Spleen (tissue), 7 donors: Measurements from ENCODE around the gene PKP4.

Experiments
- POLR2A ChIP-seq, 3 donors: fragments of 450-650 bp; IDR thresholded peaks; one replicate each; pipeline ENCODE4 v1.5.1; 2017; ENCODE audit warnings: antibody characterized with exemption in 3 of 3, mild to moderate bottlenecking in 1 of 3
- TF ChIP-seq, protein P1 (sequence below), 11 experiments: fragments of 200-600 bp in 7 of 11; fragments of 450-650 bp in 4 of 11; sonication (generic) in 4 of 11; IDR thresholded peaks in 8 of 11; conservative IDR thresholded peaks in 3 of 11; 1 replicate in 7 of 11; 2 replicates in 4 of 11; pipeline versions ENCODE4 v1.4.0 to v1.8.0; 2016 to 2021; ENCODE audit warnings: antibody characterized with exemption in 11 of 11, inconsistent platforms in 4 of 11, mild to moderate bottlenecking in 1 of 11
- donor health status: DM: no; HTN: no; CAD: no; lungs with moderate emphysema.
- donor health status: DM: no; HTN: no; CAD: no.
- donor health status: DM: no; HTN: no; CAD: no.

DNA sequence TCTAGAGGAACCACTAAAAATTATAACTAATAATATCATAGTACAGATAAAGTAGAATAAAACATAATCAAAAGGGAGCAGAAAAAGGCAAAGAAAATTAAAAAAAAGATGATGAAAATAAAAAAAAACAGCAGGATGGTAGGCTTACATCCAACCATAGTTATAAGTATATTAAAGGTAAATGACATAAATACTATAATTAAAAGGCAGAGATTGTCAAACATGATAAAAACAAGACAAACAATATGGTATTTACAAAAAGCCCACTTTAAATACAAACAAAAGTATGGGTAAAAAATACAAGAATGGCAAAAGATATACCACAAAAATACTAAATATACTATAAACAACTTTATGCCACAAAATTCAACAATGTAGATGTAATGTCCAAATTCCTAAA, 24.6 kb upstream of the PKP4 start:
- no peak for TF ChIP-seq POLR2A (IDR thresholded peaks at IDR 0.05)
- TF ChIP-seq, protein P1, sequence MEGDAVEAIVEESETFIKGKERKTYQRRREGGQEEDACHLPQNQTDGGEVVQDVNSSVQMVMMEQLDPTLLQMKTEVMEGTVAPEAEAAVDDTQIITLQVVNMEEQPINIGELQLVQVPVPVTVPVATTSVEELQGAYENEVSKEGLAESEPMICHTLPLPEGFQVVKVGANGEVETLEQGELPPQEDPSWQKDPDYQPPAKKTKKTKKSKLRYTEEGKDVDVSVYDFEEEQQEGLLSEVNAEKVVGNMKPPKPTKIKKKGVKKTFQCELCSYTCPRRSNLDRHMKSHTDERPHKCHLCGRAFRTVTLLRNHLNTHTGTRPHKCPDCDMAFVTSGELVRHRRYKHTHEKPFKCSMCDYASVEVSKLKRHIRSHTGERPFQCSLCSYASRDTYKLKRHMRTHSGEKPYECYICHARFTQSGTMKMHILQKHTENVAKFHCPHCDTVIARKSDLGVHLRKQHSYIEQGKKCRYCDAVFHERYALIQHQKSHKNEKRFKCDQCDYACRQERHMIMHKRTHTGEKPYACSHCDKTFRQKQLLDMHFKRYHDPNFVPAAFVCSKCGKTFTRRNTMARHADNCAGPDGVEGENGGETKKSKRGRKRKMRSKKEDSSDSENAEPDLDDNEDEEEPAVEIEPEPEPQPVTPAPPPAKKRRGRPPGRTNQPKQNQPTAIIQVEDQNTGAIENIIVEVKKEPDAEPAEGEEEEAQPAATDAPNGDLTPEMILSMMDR (IDR thresholded peaks at IDR 0.05 in 8 of 11, conservative IDR thresholded peaks at IDR 0.05 in 3 of 11) = no peak
